ENCODE results near the gene CCDC57.

The CCDC57 gene

GRCh38 chr17:82152556-82153294 is 59.9 kb downstream of the CCDC57 start:
- Histone ChIP-seq H3F3A (ENCODE audit: control insufficient read depth, insufficient read depth) (0 out of 2 replicates have a peak, but pooled peaks cover 6% of the 10 kb centered on the region), H3K27ac (ENCODE audit: low read depth, low read length) (no peak overlapping the region), H3K36me3 (ENCODE audit: control insufficient read depth, low read length) (no peaks in the 10 kb centered on the region), H3K4me1 (ENCODE audit: control insufficient read depth, low read length) (no peaks in the 10 kb centered on the region), H3K4me3 (ENCODE audit: low read length) (no peak overlapping the region), H3K27me3 (ENCODE audit: control insufficient read depth, low read length) (no peaks in the 10 kb centered on the region), H3K9me3 (ENCODE audit: control insufficient read depth, insufficient read depth, low read length) (peaks cover 19% of the 10 kb centered on the region; the same call in 1 of the 2 replicates), H3K9me2 (replicated peaks; ENCODE audit: control insufficient read depth, low read length) (no peaks in the 10 kb centered on the region), H3K79me2 (ENCODE audit: control insufficient read depth, low read length) (no peaks in the 10 kb centered on the region), H4K20me1 (ENCODE audit: control insufficient read depth, insufficient read depth, low read depth, low read length) (no peaks in the 10 kb centered on the region), H3K4me2 (ENCODE audit: low read length) (no peak overlapping the region)
- TF ChIP-seq EZH2phosphoT487 (IDR thresholded peaks at IDR 0.05; ENCODE audit: borderline replicate concordance, low read length): no peak
- TF ChIP-seq CTCF (IDR thresholded peaks at IDR 0.05; ENCODE audit: low read depth, low read length, poor library complexity, severe bottlenecking): no peak

- TF ChIP-seq CTCF (IDR thresholded peaks at IDR 0.05; ENCODE audit: low read depth, low read length, poor library complexity, severe bottlenecking) (no peak), EZH2phosphoT487 (IDR thresholded peaks at IDR 0.05; ENCODE audit: borderline replicate concordance, low read length) (no peak)
- Histone ChIP-seq H3K4me3 (ENCODE audit: low read length) (no peak overlapping the region), H3K9me2 (replicated peaks; ENCODE audit: control insufficient read depth, low read length) (no peaks in the 10 kb centered on the region), H3K9me3 (ENCODE audit: control insufficient read depth, insufficient read depth, low read length) (peaks cover 19% of the 10 kb centered on the region; the same call in 1 of the 2 replicates), H3K79me2 (ENCODE audit: control insufficient read depth, low read length) (no peaks in the 10 kb centered on the region), H3K27ac (ENCODE audit: low read depth, low read length) (no peak overlapping the region), H3K4me2 (ENCODE audit: low read length) (no peak overlapping the region), H3F3A (ENCODE audit: control insufficient read depth, insufficient read depth) (0 out of 2 replicates have a peak, but pooled peaks cover 6% of the 10 kb centered on the region), H3K27me3 (ENCODE audit: control insufficient read depth, low read length) (no peaks in the 10 kb centered on the region), H3K36me3 (ENCODE audit: control insufficient read depth, low read length) (no peaks in the 10 kb centered on the region), H3K4me1 (ENCODE audit: control insufficient read depth, low read length) (no peaks in the 10 kb centered on the region), H4K20me1 (ENCODE audit: control insufficient read depth, insufficient read depth, low read depth, low read length) (no peaks in the 10 kb centered on the region)
These were observed 60.5 kb downstream of the CCDC57 start for GRCh38 chr17:82152114-82152513.

- Histone ChIP-seq H3K27ac (ENCODE audit: low read depth, low read length) (no peak overlapping the region), H3F3A (ENCODE audit: control insufficient read depth, insufficient read depth) (0 out of 2 replicates have a peak, but pooled peaks cover 6% of the 10 kb centered on the region), H3K9me3 (ENCODE audit: control insufficient read depth, insufficient read depth, low read length) (peaks cover 19% of the 10 kb centered on the region; the same call in 1 of the 2 replicates), H3K9me2 (replicated peaks; ENCODE audit: control insufficient read depth, low read length) (no peaks in the 10 kb centered on the region), H3K79me2 (ENCODE audit: control insufficient read depth, low read length) (no peaks in the 10 kb centered on the region), H3K27me3 (ENCODE audit: control insufficient read depth, low read length) (no peaks in the 10 kb centered on the region), H3K4me1 (ENCODE audit: control insufficient read depth, low read length) (no peaks in the 10 kb centered on the region), H3K4me3 (ENCODE audit: low read length) (no peak overlapping the region), H4K20me1 (ENCODE audit: control insufficient read depth, insufficient read depth, low read depth, low read length) (no peaks in the 10 kb centered on the region), H3K4me2 (ENCODE audit: low read length) (no peak overlapping the region), H3K36me3 (ENCODE audit: control insufficient read depth, low read length) (no peaks in the 10 kb centered on the region)
- TF ChIP-seq CTCF (IDR thresholded peaks at IDR 0.05; ENCODE audit: low read depth, low read length, poor library complexity, severe bottlenecking) (no peak), EZH2phosphoT487 (IDR thresholded peaks at IDR 0.05; ENCODE audit: borderline replicate concordance, low read length) (no peak)
These were observed 61.3 kb downstream of the CCDC57 start for GRCh38 chr17:82151106-82151957.
